SK-N-MC (cell line): ENCODE data around the gene DTNBP1.

Source experiments
- DNase-seq: peaks from one replicate; pipeline ENCODE4 v3.0.0-alpha.2; 2011; ENCODE audit warnings: low read depth, low spot score
- H3K27ac ChIP-seq: fragments of 200-600 bp; sonication (generic); 2 replicates; pipeline ENCODE4 v1.5.1; 2016; ENCODE audit warnings: mixed run types
- H3K36me3 ChIP-seq: fragments of 200-600 bp; sonication (generic); 2 replicates; pipeline ENCODE4 v1.6.1; 2017; ENCODE audit warnings: antibody characterized with exemption, low read length, mixed read lengths; ENCODE audit not compliant: insufficient read depth
- H3K4me3 ChIP-seq: fragments of 200-600 bp; sonication (generic); 2 replicates; pipeline ENCODE4 v1.5.1; 2016
- H3K9ac ChIP-seq: fragments of 200-600 bp; sonication (generic); 2 replicates; pipeline ENCODE4 v1.8.0; 2017; ENCODE audit warnings: mixed run types, mixed read lengths; ENCODE audit not compliant: insufficient read length
- H3K9me3 ChIP-seq: fragments of 200-600 bp; sonication (generic); 2 replicates; pipeline ENCODE4 v1.6.1; 2017; ENCODE audit warnings: low read depth, mild to moderate bottlenecking, antibody characterized with exemption, low read length, moderate library complexity, mixed read lengths
- EZH2 ChIP-seq: fragments of 200-600 bp; sonication (generic); IDR thresholded peaks from one replicate; pipeline ENCODE4 v1.6.1; 2017; ENCODE audit warnings: antibody characterized with exemption
- FOXP2 ChIP-seq: optimal IDR thresholded peaks from 2 replicates; pipeline ENCODE3; 2011; ENCODE audit warnings: mild to moderate bottlenecking, moderate library complexity; ENCODE audit not compliant: insufficient read depth; ENCODE audit errors: extremely low read length, control extremely low read depth
- POLR2AphosphoS5 ChIP-seq: IDR thresholded peaks from 2 replicates; pipeline ENCODE4 v1.6.1; 2012; ENCODE audit warnings: mild to moderate bottlenecking, low read depth, low read length, borderline replicate concordance

Gene DTNBP1

DNA sequence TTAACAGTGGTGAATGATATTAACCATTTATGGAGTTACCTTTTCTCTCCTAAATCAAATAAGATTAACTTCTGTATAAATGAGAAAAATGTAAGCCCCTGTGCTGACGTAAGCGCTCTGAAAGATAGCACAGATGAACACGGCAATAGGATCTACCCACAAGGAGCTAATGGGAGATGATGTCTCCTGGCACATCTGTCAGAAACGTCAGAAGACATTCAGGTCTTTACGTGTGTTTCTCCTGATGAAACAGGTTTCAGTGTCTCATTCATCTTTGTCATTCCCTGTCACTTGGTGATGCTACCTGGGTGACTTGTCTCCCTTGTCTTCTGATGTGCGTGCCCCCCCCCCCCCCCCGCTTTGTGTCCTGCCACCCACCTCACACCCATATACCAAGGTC lies 189.7 kb downstream of the DTNBP1 start:
- no peak overlapping the region for H3K4me3 ChIP-seq
- TF ChIP-seq POLR2AphosphoS5 (no peak), EZH2 (no peak), FOXP2 (no peak)
- no peak for DNase-seq

More for the DNA sequence above, 189.7 kb downstream of the DTNBP1 start:
- Histone ChIP-seq H3K36me3 (peaks cover 70% of the 10 kb centered on the region), H3K9ac (no peak overlapping the region), H3K9me3 (no peaks in the 10 kb centered on the region), H3K27ac (no peak overlapping the region)
